HG02943 (cell line): Measurements from ENCODE around the gene CABP4.
"Not testable (repeated sequence)": the region's sequence is repeated elsewhere in the genome, so short reads cannot be mapped to it uniquely, and the experiment has no call there.

Experiments
- ATAC-seq: cut with Tn5 transposase; IDR thresholded peaks from one replicate; pipeline ENCODE4 v1.9.1; 2021; ENCODE audit warnings: mild to moderate bottlenecking, low read depth, moderate library complexity; ENCODE audit not compliant: unreplicated experiment

Gene CABP4

GRCh38 chr11:67450796-67451657 lies 4.1 kb upstream of the CABP4 start:
- no peak for ATAC-seq

GRCh38 chr11:67451658-67451976 lies 3.5 kb upstream of the CABP4 start:
- ATAC-seq, result no peak

GRCh38 chr11:67452141-67452952 lies 2.8 kb upstream of the CABP4 start, which contains the start of gene GPR152:
Gene GPR152 (minus strand): TSS chr11:67452729. CDS start chr11:67452724, 5 bp downstream.
- no peak for ATAC-seq

GRCh38 chr11:67453816-67454732 lies 1.1 kb upstream of the CABP4 start:
- no peak for ATAC-seq

- ATAC-seq, result no peak
Measured at GRCh38 chr11:67456068-67456705, 1.0 kb downstream of the CABP4 start.

- ATAC-seq, result no peak
Measured at GRCh38 chr11:67457453-67457852, 2.3 kb downstream of the CABP4 start.

- ATAC-seq, result no peak
Measured at GRCh38 chr11:67458266-67458665, 3.1 kb downstream of the CABP4 start.

GRCh38 chr11:67463186-67463585 lies 8.0 kb downstream of the CABP4 start:
- ATAC-seq, result no peak

- no peak for ATAC-seq
Measured at GRCh38 chr11:67463680-67464410, 8.7 kb downstream of the CABP4 start.

- ATAC-seq, result peak; percentile 40
Measured at GRCh38 chr11:67464411-67465188, 9.4 kb downstream of the CABP4 start.

- ATAC-seq, result no peak
Measured at GRCh38 chr11:67465189-67465510, 10.0 kb downstream of the CABP4 start.

- ATAC-seq, result not testable (repeated sequence)
Measured at GRCh38 chr11:67465530-67465929, 10.4 kb downstream of the CABP4 start.

- ATAC-seq, result no peak
Measured at GRCh38 chr11:67466367-67466766, 11.2 kb downstream of the CABP4 start.

GRCh38 chr11:67466962-67467771 lies 12.0 kb downstream of the CABP4 start:
- no peak for ATAC-seq

GRCh38 chr11:67468056-67468455 lies 12.9 kb downstream of the CABP4 start:
- ATAC-seq, result no peak

- ATAC-seq, result no peak
Measured at GRCh38 chr11:67468456-67468758, 13.3 kb downstream of the CABP4 start.

GRCh38 chr11:67468759-67469507 lies 13.8 kb downstream of the CABP4 start, which contains the start of gene TMEM134:
Gene TMEM134 (minus strand): TSS chr11:67469251. CDS start chr11:67469192, 59 bp downstream.
- peak; percentile 49 for ATAC-seq

- no peak for ATAC-seq
Measured at GRCh38 chr11:67469508-67469811, 14.3 kb downstream of the CABP4 start.
